ENCODE data around the gene SHC2. TPM values are rescaled to one million over a fixed set of nuclear protein-coding genes. Genes with fewer than 3 reads are reported as not detected.
A peak's percentile ranks its signal among the peaks of the same experiment; 100 is the strongest.

The SHC2 gene
- total and polyA plus RNA-seq, 2 of the 13 experiments (the other 11 are each of a cell fraction or from before 2014, with no cell fraction given) = 9.0 to 18.3 TPM

GRCh38 chr19:485077-485476 lies 24.2 kb upstream of the SHC2 start (continued):
- TF ChIP-seq ARID4A (CRISPR knock-in tag; IDR thresholded peaks at IDR 0.05; ENCODE audit: borderline replicate concordance) (0 out of 2 replicates have a peak, but pooled peaks have one; percentile 1), NFRKB (IDR thresholded peaks at IDR 0.05) (no peak), MLXIP (CRISPR knock-in tag; IDR thresholded peaks at IDR 0.05; ENCODE audit: borderline replicate concordance) (no peak), JUN (CRISPR knock-in tag; IDR thresholded peaks at IDR 0.05) (no peak)

- ChIA-PET POLR2A (no interaction called here), CTCF (ENCODE audit: low intra/inter-chr PET ratio, low total read pairs) (no interaction called here)
- DNase-seq (ENCODE audit: low spot score) (no peak), ATAC-seq (no peak), FAIRE-seq (no peak)
- no peak overlapping the region for H3K4me3 ChIP-seq (replicated peaks in 1 of 3; ENCODE audit: insufficient read depth in 1 of 3, low read depth in 2 of 3, low read length in 3 of 3)
- peaks cover 45% of the 10 kb centered on the region for H3K4me1 ChIP-seq (ENCODE audit: insufficient read depth, low read length)
- in situ Hi-C loops (cut with HindIII; ENCODE audit: extremely low pct_ligation_motif_present, low pct_unique_long_range_greater_than_20kb) = loop anchor here (5.0 kb wide), 1 partner anchor 102 kb away; no protein-coding TSS in a partner anchor
- 85% methylated on average over 15 of the region's 15 CpGs for WGBS (ENCODE audit: low lambda C conversion rate)
- no peaks in the 10 kb centered on the region; the same call in 1 of the 2 replicates for H4K20me1 ChIP-seq (ENCODE audit: insufficient read depth, low read length)
- H3K9ac ChIP-seq (ENCODE audit: insufficient read depth, low read depth, low read length) = no peak overlapping the region
- H3K27me3 ChIP-seq (ENCODE audit: control insufficient read depth in 1 of 2, insufficient read depth in 2 of 2, low read length in 2 of 2) = no peaks in the 10 kb centered on the region
- no peaks in the 10 kb centered on the region for H3K36me3 ChIP-seq (replicated peaks in 1 of 2; ENCODE audit: control insufficient read depth in 1 of 2, insufficient read depth in 2 of 2, low read length in 2 of 2)
- peaks cover 4% of the 10 kb centered on the region; the same call in 1 of the 2 replicates for H3K9me3 ChIP-seq (ENCODE audit: low read length)
- no peak overlapping the region for H3K4me2 ChIP-seq (ENCODE audit: low read depth, low read length)
- H3K27ac ChIP-seq (ENCODE audit: extremely low read length, insufficient read depth, low read length) = no peak overlapping the region
- no peak overlapping the region for H2AFZ ChIP-seq (ENCODE audit: low read length)
- no TSS peak for BruUV-seq (replicated peaks)
- intact Hi-C loops (cut with micrococcal nuclease; ENCODE audit: unreplicated experiment) = no loop called here
- H3K79me2 ChIP-seq (ENCODE audit: insufficient read depth, low read length) = no peaks in the 10 kb centered on the region
- TF ChIP-seq RBFOX2 (IDR thresholded peaks at IDR 0.05; ENCODE audit: low read depth, low read length) = 0 out of 2 replicates have a peak, but pooled peaks have one; percentile 1
- 0 out of 2 replicates have a peak, but pooled peaks have one; percentile 21 for TF ChIP-seq ZMYM3 (CRISPR knock-in tag; IDR thresholded peaks at IDR 0.05)
- TF ChIP-seq ATF6 (CRISPR knock-in tag; conservative IDR thresholded peaks at IDR 0.05) = no peak
- no peak for TF ChIP-seq SP4 (CRISPR knock-in tag; IDR thresholded peaks at IDR 0.05)
Observed at GRCh38 chr19:484494-484893, 23.7 kb upstream of the SHC2 start.
